NCI-H69 (cell line): Measurements from ENCODE around the gene RASSF5.

Experiments used
- DNase-seq: peaks from one replicate; lab custom pipeline; 2025; lab: John Stamatoyannopoulos, UW

RASSF5 gene

GRCh38 chr1:206547104-206547503, 39.8 kb downstream of the RASSF5 start:
- DNase-seq, result peak; percentile 54

DNA sequence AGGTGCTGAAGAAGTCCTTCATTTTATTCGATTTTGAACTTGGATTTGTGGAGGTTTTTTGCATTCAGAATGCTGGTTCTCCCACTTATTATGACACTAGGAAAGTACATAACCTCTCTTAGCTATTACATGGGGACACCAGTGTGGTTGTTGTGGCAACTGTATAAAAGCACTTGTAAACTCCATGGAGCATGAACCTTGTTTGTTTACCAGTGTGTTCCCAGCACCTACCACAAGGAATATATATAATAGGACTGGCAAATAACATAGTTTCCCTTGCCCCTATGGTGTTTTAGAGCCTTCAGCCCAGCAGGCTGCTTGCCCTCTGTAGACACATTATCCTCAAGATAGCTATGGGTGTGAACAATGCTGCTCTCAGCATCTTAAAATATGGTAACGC, 43.1 kb downstream of the RASSF5 start:
- peak; percentile 34 for DNase-seq

DNA sequence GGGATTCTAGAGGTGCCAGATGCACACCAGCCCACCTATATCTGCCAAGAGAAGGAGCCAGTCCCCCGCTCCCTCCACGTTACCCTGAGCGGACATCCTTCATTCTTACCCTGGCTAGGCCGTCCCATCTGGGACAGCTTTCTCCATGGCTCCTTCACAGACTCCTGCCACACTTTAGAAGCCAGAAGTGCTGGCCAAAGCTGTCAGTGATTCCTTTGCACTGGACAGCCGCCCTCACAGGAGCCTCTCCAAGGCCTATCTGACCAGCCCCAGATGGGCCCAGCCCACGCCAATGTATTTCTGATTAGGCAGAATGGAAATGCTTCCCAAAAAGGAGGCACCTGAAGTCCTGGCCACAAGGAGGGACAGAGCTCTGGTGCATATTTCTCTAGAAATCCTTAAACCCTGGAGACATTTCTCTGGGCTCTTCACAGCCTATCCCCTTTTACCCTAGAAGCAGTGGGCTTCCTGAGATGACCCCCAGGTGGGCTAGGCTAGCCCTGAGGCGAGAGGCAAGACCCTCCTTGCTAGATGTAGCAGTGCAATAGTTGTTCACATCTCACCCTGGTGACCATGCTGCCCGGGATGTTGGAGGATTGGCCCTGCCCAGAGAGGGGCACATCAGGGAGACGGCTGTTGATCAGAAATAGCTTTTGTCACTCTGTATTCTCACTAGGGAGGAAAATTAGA, 44.1 kb downstream of the RASSF5 start:
- DNase-seq, result no peak

DNA sequence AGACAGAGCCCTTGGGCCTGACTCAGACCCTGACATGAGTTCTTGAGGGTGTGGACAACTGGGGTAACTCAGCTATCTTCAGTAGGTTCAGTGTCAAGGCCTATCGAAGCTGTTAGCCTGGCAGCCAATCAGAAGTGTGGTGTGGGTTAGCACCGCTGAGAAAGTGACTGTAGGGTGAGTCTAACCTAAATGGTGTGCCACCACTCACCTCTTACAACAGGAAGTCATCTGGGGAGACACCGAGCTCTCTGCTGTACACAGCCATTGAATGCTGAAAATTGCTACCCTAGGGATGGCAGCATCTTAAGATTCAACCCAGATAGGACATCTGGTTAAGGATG, 44.6 kb downstream of the RASSF5 start:
- no peak for DNase-seq

- no peak for DNase-seq
Measured at GRCh38 chr1:206554211-206554610, 46.9 kb downstream of the RASSF5 start.

DNA sequence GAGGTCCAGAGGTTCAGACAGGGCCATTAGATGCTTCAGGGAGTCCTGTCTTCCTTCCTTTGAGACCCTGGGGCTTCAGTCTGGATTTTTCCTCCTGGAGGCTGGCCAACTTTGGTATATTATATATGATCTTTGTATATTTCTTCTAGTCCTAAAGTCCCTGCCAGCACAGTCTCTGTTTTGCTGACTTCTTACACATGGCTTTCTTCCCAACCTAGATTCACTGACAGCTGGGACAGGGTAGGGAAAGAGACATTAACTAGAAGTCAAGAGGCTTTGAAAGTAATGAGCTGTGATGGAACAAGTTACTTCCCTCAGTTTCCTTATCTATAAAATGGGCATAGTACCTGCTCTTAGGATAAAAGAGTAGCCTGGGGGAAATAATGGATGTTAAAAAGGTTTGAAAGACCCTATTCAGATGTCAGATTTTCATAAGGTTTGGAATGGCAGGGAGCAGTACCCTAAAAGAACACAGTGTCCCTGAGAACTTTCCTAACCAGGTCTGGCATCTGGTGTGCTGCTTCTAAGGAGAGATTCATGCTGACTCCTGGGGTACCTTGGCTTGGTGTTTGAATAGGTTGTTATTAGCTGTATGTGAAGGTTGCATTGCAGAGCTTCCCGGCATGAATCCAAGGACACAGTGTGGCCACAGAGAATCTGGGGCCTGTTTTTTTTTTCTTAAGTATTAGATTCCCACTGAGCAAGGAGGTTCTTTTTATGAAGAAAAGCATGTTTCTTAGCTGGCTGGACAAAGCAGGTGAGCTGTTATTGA, 47.6 kb downstream of the RASSF5 start:
- DNase-seq, result no peak

DNA sequence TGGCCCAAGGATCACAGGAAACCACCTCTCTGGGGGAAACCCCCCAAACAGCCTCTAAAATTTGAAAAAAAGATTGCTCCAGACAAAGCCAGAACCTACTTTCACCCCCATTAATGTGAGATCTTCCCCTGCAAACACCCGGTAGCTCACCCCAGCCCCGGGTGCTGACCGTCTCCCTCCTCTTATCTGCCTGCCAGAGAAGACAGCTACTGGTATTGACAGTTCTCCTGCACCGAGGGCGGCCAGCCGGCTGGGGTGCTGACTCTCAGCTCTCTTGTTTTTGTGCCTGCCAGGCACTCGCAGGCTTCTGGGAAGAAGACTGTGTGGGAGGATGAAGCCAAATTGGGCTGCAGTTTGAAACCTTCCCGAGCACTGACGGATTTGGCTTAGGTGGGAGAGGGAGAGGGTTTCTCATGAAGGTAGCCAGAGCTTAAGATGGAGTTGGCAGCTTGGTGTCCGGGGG, 48.2 kb downstream of the RASSF5 start:
- no peak for DNase-seq

DNA sequence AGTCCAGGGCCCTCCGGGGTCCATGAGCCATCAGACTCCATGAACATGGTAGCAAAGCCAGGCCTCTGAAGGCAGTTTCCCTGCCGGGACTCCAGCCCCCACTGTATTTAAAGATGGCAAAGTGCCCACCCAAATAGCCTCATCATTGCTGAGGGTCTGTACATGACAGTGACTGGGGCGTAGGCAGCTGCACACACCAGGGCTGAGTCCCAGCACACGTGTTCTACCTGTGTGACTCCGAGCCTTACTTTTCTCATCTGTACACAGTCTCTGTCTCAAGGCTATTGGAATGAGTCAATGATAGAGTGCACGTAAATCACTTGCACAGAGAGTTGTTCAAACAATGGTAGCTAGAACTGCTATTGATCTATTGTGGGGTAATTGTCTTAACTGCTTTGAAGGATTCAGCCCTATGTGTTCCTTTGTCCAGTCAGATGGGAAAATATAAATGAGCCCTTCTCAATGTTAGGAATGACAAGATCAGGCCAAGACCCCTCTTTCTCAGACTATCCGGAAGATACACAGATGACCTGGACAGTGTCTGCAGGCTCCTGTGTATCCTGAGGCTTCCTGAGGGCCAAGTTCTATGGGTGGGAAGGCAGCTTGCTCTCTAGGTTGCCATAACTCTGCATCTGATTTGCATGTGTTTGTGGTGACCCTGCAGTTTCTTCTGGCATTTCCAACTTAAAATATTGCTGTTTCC, 48.9 kb downstream of the RASSF5 start:
- peak; percentile 63 for DNase-seq

DNA sequence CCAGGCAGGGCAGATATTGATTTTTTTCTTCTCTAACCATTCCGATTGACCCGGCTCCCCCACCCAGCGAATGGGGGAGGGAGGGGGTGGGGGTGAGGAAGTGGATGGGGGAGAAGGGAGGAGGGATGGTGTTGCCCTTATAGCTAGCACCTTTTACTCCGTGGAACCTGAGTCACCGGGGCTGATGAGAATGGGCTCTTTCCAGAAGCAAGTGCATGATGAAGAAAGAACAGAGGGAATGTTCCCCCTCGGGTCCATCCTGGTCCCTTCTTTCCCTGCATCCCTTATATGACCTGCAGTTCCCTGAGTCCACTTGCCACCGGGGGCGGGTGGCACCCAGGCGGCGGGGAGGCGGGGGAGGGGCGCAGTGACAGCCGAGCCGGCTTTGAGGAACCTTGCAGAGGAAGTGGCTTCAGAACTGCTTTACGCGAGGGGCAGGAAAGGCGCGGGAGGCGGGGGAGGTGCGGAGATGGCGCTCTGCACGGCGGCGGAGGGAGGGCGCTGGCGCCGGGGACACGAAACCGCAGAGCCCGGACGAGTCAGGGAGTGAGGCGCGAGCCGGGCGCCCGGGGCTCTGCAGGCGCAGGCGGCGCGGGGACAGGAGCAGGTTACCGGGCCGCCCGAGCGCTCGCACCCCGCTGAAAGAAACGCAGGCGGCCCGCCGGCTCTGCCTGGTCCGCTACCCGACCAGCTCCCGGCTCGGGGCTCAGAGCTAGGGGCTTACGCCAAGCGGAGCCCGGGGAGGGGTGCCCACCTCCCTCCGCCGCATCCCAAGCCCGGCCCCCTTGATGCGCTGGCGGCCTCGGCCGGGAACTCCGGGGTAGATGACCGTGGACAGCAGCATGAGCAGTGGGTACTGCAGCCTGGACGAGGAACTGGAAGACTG, 49.7 kb downstream of the RASSF5 start:
- peak; percentile 87 for DNase-seq

DNA sequence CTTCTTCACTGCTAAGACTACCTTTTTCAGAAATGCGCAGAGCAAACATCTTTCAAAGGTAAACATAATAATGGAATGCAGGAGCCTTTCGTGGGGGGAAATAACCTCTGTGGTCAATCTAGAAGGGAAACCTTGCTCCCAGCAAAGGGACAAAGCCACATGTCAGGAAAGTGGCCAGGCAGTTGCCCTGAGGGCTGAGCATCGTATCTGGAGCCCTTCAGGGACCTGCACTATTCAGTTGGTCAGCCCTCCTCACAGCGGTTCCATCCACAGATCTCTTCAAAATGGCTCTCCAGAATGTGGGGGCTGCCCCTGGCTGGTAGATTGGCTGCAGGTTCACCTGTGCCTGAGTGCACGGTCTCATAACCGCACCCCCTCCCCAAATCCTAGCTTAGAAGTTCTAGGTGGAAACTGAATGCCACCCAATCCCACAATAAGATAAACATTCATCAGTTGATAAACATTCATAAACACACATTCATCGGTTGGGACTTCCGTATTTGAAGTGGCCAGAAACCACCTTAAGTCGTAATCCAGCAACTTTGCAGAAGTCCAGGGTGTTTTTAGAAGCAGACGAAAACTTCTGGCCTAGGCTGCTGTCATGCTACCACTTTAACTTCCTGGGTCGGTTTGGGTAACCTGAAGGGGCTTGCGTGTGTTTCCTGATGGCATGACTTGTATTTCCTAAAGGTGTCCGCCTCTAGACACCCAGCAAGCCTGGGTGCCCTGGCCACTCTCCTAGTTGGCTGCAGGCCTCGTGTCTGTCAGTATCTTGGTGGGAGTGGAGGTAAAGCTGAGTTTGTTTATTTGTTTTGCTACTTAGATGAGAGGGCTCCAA, 50.5 kb downstream of the RASSF5 start:
- DNase-seq, result peak; percentile 45

DNA sequence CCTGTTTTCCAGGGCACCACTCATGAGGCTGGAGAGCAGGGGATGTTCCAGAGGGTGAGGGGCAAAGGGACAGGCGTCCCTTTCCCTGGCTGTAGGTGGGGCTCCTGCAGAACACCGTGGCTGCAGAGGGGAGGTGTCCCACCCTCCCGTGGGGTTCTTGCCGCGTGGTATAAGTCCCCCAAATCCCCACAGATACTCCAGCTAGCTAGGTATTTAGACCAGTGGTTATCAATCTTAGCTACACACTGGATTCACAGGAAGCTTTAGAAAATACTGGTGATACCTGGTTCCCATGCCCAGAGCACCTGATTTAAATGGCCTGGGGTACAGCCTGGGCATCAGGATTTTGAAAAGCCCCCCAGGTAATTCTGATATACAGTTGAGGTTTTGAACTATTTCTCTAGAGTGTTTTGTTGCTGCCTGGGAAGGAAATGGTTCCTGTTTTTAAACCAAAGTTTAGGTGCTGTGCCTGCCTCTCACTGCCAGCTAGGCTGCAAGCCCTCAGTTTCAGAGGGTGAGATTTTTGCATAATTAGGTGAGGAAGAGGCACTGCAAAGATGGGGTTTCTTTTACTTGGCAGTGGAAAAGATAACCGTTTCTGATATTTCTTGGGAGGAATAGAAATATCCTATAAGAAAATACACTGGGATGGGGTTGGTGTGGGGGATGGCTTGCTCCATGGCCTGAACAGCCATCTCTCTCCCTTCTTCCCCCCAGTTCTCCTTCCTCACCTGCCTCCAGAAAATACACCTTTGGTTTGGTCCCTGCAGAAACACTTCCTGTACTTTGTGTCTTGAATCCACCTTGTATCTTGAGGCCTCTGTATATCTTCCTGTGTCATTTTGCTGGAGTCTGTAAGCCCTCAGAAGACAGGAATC, 51.7 kb downstream of the RASSF5 start:
- DNase-seq, result no peak

GRCh38 chr1:206559672-206559995, 52.3 kb downstream of the RASSF5 start:
- no peak for DNase-seq

DNA sequence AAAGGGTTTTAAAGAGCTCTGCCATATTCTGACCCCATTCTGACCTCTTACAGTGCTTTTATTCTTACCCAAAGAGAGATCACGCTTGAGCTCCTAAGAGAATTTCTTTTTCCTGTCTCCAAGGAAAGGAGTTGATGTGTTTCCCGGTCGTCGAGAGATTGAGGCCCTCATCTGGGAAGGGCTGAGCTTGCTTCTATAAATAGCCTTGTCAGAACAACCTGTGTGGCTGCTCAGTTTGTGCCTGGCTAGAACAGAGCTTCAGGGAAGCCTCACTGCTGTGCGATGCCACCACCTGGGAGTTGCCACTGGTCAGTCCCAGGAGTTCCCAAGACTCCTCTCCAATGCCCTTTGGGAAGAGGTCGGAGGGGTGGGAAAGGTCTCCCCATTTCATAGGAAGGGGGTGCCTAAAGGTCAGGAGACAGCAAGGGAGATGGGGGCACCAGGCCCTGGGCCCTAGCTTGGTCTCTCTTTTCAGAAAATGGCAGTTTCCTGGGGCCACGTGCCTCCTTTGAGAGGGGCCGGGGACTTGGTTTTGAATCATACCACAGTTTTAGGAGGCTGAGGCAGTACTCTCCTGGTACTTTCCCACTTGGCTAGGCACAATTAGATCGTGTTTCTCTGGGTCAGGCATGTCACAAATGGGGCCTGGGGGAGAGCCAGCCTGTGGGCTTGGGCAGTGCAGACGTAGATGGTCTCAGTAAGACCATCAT, 52.8 kb downstream of the RASSF5 start:
- peak; percentile 19 for DNase-seq

- no peak for DNase-seq
Measured at GRCh38 chr1:206563367-206564207, 56.3 kb downstream of the RASSF5 start.

- DNase-seq, result no peak
Measured at GRCh38 chr1:206565995-206566394, 58.7 kb downstream of the RASSF5 start.

GRCh38 chr1:206566999-206567398, 59.7 kb downstream of the RASSF5 start:
- DNase-seq, result peak; percentile 75

- DNase-seq, result no peak
Measured at GRCh38 chr1:206568256-206568655, 60.9 kb downstream of the RASSF5 start.

DNA sequence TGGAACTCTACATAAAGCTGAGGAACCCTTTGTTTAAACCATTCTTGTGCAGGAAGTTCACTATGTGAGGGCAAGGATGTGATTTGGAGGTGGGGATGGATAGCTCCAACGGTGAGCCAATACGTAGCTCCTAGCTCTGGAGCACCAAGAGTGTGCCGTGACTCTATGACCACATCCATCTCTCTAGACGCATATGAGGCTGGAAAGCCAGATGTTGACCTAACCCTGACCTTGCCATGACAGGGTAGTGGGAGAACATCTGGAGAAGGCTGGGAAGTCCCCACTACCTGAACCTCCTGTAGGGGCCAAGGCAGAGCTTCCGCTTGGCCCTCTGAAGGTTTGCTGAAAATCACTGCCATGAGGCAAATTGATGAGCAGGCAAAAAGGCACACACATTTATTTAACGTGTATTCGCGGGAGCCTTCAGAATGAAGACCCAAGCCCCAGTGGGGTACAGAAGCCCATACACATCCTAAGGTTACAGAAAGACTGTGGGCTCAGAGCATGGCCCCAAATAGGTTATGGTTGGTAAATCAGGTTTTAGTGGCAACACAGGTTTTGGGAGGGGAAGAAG, 61.5 kb downstream of the RASSF5 start:
- DNase-seq, result no peak
